WTC11 (cell line): ENCODE measurements around the gene GPR155. TPM values are rescaled to one million over a fixed set of nuclear protein-coding genes. Genes with fewer than 3 reads are reported as not detected.

ENCODE experiments used
- ATAC-seq: fragments of 200-7000 bp; cut with Tn5 transposase; 2 replicates; pipeline ENCODE4 v1.10.0; 2021; ENCODE audit warnings: mild to moderate bottlenecking, moderate library complexity
- CTCF ChIA-PET: fragments of 300-600 bp; sonication (Branson Sonifier 250); formaldehyde crosslinking; loops from one replicate; lab custom pipeline; 2021; ENCODE audit warnings: antibody characterized with exemption; lab: Charles Lee
- POLR2A ChIA-PET: fragments of 350-600 bp; sonication (Branson Sonifier 250); formaldehyde crosslinking; loops from one replicate; lab custom pipeline; 2021; ENCODE audit warnings: antibody characterized with exemption; lab: Charles Lee
- DNase-seq: peaks from one replicate; pipeline ENCODE4 v3.0.0; 2021; ENCODE audit warnings: low spot score
- H3K27ac Mint-ChIP-seq: 2 replicates; pipeline ENCODE4 v1.8.0; 2021; ENCODE audit warnings: mixed read lengths
- H3K27me3 Mint-ChIP-seq: 2 replicates; pipeline ENCODE4 v1.8.0; 2021; ENCODE audit warnings: low read depth, mild to moderate bottlenecking, moderate library complexity, mixed read lengths
- H3K36me3 Mint-ChIP-seq: 2 replicates; pipeline ENCODE4 v1.8.0; 2021; ENCODE audit warnings: mixed read lengths
- H3K4me1 Mint-ChIP-seq: 2 replicates; pipeline ENCODE4 v1.8.0; 2022; ENCODE audit warnings: mixed read lengths
- H3K4me3 Mint-ChIP-seq: 2 replicates; pipeline ENCODE4 v1.8.0; 2021; ENCODE audit warnings: mild to moderate bottlenecking, moderate library complexity, mixed read lengths
- H3K9me3 Mint-ChIP-seq: 2 replicates; pipeline ENCODE4 v1.8.0; 2021; ENCODE audit warnings: mixed read lengths
- CREM ChIP-seq: sonication (generic); formaldehyde crosslinking; IDR thresholded peaks from 2 replicates; pipeline ENCODE4 v1.8.1; 2022; ENCODE audit warnings: mild to moderate bottlenecking, missing genetic modification reagents, moderate library complexity
- GABPB1 ChIP-seq: sonication (generic); formaldehyde crosslinking; IDR thresholded peaks from 2 replicates; pipeline ENCODE4 v1.8.1; 2023; ENCODE audit warnings: mild to moderate bottlenecking, missing genetic modification reagents
- HMGA2 ChIP-seq: fragments of 250-450 bp; sonication (Bioruptor Pico); IDR thresholded peaks from 2 replicates; pipeline ENCODE4 v1.4.0; 2021; ENCODE audit warnings: mild to moderate bottlenecking, moderate library complexity
- JUN ChIP-seq: sonication (generic); formaldehyde crosslinking; IDR thresholded peaks from 2 replicates; pipeline ENCODE4 v1.8.0; 2023; ENCODE audit warnings: mild to moderate bottlenecking, missing genetic modification reagents
- MYBL2 ChIP-seq: sonication (generic); formaldehyde crosslinking; IDR thresholded peaks from 2 replicates; pipeline ENCODE4 v1.8.1; 2023; ENCODE audit warnings: mild to moderate bottlenecking, moderate library complexity, missing genetic modification reagents
- NR2C2 ChIP-seq: sonication (generic); formaldehyde crosslinking; IDR thresholded peaks from 2 replicates; pipeline ENCODE4 v1.8.0; 2022; ENCODE audit warnings: mild to moderate bottlenecking, missing genetic modification reagents
- OVOL2 ChIP-seq: fragments of 250-450 bp; sonication (Bioruptor Pico); IDR thresholded peaks from 2 replicates; pipeline ENCODE4 v1.9.0; 2021; ENCODE audit warnings: mild to moderate bottlenecking, borderline replicate concordance
- SMAD4 ChIP-seq: sonication (generic); formaldehyde crosslinking; IDR thresholded peaks from 2 replicates; pipeline ENCODE4 v1.8.0; 2022; ENCODE audit warnings: mild to moderate bottlenecking, missing genetic modification reagents
- TCF7 ChIP-seq: sonication (generic); formaldehyde crosslinking; IDR thresholded peaks from 2 replicates; pipeline ENCODE4 v1.8.0; 2022; ENCODE audit warnings: mild to moderate bottlenecking, low read depth, missing genetic modification reagents, moderate library complexity
- ZNF263 ChIP-seq: sonication (generic); formaldehyde crosslinking; IDR thresholded peaks from 2 replicates; pipeline ENCODE4 v1.8.1; 2022; ENCODE audit warnings: low read depth, mild to moderate bottlenecking, moderate library complexity, missing genetic modification reagents
- total RNA-seq: library from RNA; stranded (reverse); gene quantifications from 3 replicates; pipeline ENCODE4 v1.2.3, GENCODE V29; 2021
- TF ChIP-seq, protein P1 (sequence below): fragments of 250-450 bp; sonication (Bioruptor Pico); IDR thresholded peaks from 2 replicates; pipeline ENCODE4 v2.1.2; 2022; ENCODE audit warnings: mild to moderate bottlenecking, moderate library complexity
- TF ChIP-seq, protein P2 (sequence below): sonication (generic); formaldehyde crosslinking; IDR thresholded peaks from 2 replicates; pipeline ENCODE4 v1.8.1; 2023; ENCODE audit warnings: mild to moderate bottlenecking, missing genetic modification reagents, moderate library complexity
- TF ChIP-seq, protein P3 (sequence below): sonication (generic); formaldehyde crosslinking; IDR thresholded peaks from 2 replicates; pipeline ENCODE4 v1.8.1; 2023; ENCODE audit warnings: mild to moderate bottlenecking, missing genetic modification reagents
- TF ChIP-seq, protein P4 (sequence below): sonication (generic); formaldehyde crosslinking; IDR thresholded peaks from 2 replicates; pipeline ENCODE4 v1.8.0; 2022; ENCODE audit warnings: mild to moderate bottlenecking, missing genetic modification reagents
- TF ChIP-seq, protein P5 (sequence below): sonication (generic); formaldehyde crosslinking; IDR thresholded peaks from 2 replicates; pipeline ENCODE4 v1.8.1; 2022; ENCODE audit warnings: mild to moderate bottlenecking, moderate library complexity, missing genetic modification reagents
- TF ChIP-seq, protein P6 (sequence below): sonication (generic); formaldehyde crosslinking; IDR thresholded peaks from 2 replicates; pipeline ENCODE4 v1.8.0; 2022; ENCODE audit warnings: missing genetic modification reagents
- TF ChIP-seq, protein P7 (sequence below): sonication (generic); formaldehyde crosslinking; IDR thresholded peaks from 2 replicates; pipeline ENCODE4 v1.8.1; 2023; ENCODE audit warnings: mild to moderate bottlenecking, missing genetic modification reagents, borderline replicate concordance
- TF ChIP-seq, protein P8 (sequence below): sonication (generic); formaldehyde crosslinking; IDR thresholded peaks from 2 replicates; pipeline ENCODE4 v1.8.1; 2022; ENCODE audit warnings: low read depth, missing genetic modification reagents, borderline replicate concordance
- TF ChIP-seq, protein P9 (sequence below): sonication (generic); formaldehyde crosslinking; IDR thresholded peaks from 2 replicates; pipeline ENCODE4 v1.8.1; 2022; ENCODE audit warnings: mild to moderate bottlenecking, missing genetic modification reagents, moderate library complexity, borderline replicate concordance

GPR155 gene
- total RNA-seq, 1 experiment from 2014 or later, result 0.74 TPM

DNA sequence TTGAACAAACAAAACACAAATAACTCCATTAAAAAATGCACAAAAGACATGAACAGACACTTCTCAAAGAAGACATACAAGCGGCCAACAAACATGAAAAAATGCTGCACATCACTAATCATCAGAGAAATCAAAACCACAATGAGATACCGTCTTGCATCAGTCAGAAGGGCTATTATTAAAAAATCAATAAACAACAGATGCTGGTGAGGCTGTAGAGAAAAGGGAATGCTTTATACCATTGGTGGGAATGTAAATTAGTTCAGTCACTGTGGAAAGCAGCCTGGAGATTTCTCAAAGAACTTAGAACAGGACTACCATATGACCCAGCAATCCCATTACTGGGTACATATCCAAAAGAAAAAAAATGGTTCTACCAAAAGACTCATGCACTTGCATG, 37.8 kb downstream of the GPR155 start (continued):
- TF ChIP-seq OVOL2 (CRISPR knock-in tag) (no peak), NR2C2 (CRISPR knock-in tag) (no peak)
- TF ChIP-seq, protein P1, sequence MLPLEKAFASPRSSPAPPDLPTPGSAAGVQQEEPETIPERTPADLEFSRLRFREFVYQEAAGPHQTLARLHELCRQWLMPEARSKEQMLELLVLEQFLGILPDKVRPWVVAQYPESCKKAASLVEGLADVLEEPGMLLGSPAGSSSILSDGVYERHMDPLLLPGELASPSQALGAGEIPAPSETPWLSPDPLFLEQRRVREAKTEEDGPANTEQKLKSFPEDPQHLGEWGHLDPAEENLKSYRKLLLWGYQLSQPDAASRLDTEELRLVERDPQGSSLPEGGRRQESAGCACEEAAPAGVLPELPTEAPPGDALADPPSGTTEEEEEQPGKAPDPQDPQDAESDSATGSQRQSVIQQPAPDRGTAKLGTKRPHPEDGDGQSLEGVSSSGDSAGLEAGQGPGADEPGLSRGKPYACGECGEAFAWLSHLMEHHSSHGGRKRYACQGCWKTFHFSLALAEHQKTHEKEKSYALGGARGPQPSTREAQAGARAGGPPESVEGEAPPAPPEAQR, result no peak

DNA sequence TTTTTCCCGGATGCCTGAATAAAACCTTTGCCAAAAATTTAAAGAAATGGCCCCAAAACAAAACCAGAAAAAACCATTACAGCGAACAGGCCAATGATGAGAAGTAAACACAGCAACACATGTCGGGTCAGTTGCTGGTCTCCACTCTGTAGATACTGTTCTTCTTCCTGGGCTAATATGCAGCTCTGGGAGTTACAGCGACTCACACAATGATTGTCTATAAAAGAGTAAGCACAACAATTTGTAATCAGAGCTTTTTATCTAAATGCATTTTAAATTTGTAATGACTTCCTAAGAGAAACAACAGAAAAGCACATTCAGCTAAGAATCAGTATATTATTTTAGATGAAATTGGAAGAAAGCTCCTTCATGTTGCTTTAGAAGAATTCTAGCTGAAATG, 40.3 kb downstream of the GPR155 start:
- H3K4me3 Mint-ChIP-seq, result no peak overlapping the region
- peaks cover 11% of the 10 kb centered on the region for H3K4me1 Mint-ChIP-seq
- no peaks in the 10 kb centered on the region for H3K9me3 Mint-ChIP-seq
- H3K27me3 Mint-ChIP-seq, result no peaks in the 10 kb centered on the region
- no peaks in the 10 kb centered on the region for H3K36me3 Mint-ChIP-seq
- no peak overlapping the region for H3K27ac Mint-ChIP-seq
- no peak for ATAC-seq
- ChIA-PET POLR2A (no interaction called here), CTCF (interaction anchor here (2.4 to 2.5 kb wide), 2 partner anchors 16 to 100 kb away, joined by 6 to 17 read pairs; no protein-coding TSS in a partner anchor)
- no peak for DNase-seq
- TF ChIP-seq, protein P2, sequence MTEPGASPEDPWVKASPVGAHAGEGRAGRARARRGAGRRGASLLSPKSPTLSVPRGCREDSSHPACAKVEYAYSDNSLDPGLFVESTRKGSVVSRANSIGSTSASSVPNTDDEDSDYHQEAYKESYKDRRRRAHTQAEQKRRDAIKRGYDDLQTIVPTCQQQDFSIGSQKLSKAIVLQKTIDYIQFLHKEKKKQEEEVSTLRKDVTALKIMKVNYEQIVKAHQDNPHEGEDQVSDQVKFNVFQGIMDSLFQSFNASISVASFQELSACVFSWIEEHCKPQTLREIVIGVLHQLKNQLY, result no peak
- TF ChIP-seq, protein P3, sequence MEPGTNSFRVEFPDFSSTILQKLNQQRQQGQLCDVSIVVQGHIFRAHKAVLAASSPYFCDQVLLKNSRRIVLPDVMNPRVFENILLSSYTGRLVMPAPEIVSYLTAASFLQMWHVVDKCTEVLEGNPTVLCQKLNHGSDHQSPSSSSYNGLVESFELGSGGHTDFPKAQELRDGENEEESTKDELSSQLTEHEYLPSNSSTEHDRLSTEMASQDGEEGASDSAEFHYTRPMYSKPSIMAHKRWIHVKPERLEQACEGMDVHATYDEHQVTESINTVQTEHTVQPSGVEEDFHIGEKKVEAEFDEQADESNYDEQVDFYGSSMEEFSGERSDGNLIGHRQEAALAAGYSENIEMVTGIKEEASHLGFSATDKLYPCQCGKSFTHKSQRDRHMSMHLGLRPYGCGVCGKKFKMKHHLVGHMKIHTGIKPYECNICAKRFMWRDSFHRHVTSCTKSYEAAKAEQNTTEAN (CRISPR knock-in tag), result no peak
- TF ChIP-seq, protein P4, sequence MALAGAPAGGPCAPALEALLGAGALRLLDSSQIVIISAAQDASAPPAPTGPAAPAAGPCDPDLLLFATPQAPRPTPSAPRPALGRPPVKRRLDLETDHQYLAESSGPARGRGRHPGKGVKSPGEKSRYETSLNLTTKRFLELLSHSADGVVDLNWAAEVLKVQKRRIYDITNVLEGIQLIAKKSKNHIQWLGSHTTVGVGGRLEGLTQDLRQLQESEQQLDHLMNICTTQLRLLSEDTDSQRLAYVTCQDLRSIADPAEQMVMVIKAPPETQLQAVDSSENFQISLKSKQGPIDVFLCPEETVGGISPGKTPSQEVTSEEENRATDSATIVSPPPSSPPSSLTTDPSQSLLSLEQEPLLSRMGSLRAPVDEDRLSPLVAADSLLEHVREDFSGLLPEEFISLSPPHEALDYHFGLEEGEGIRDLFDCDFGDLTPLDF (CRISPR knock-in tag), result no peak
- TF ChIP-seq, protein P5, sequence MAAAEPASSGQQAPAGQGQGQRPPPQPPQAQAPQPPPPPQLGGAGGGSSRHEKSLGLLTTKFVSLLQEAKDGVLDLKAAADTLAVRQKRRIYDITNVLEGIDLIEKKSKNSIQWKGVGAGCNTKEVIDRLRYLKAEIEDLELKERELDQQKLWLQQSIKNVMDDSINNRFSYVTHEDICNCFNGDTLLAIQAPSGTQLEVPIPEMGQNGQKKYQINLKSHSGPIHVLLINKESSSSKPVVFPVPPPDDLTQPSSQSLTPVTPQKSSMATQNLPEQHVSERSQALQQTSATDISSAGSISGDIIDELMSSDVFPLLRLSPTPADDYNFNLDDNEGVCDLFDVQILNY (CRISPR knock-in tag), result no peak
- TF ChIP-seq ZNF263 (CRISPR knock-in tag) (no peak), MYBL2 (CRISPR knock-in tag) (no peak), HMGA2 (CRISPR knock-in tag) (no peak), GABPB1 (CRISPR knock-in tag) (no peak), TCF7 (CRISPR knock-in tag) (no peak), SMAD4 (CRISPR knock-in tag) (no peak), CREM (no peak), JUN (CRISPR knock-in tag) (no peak)
- TF ChIP-seq, protein P6, sequence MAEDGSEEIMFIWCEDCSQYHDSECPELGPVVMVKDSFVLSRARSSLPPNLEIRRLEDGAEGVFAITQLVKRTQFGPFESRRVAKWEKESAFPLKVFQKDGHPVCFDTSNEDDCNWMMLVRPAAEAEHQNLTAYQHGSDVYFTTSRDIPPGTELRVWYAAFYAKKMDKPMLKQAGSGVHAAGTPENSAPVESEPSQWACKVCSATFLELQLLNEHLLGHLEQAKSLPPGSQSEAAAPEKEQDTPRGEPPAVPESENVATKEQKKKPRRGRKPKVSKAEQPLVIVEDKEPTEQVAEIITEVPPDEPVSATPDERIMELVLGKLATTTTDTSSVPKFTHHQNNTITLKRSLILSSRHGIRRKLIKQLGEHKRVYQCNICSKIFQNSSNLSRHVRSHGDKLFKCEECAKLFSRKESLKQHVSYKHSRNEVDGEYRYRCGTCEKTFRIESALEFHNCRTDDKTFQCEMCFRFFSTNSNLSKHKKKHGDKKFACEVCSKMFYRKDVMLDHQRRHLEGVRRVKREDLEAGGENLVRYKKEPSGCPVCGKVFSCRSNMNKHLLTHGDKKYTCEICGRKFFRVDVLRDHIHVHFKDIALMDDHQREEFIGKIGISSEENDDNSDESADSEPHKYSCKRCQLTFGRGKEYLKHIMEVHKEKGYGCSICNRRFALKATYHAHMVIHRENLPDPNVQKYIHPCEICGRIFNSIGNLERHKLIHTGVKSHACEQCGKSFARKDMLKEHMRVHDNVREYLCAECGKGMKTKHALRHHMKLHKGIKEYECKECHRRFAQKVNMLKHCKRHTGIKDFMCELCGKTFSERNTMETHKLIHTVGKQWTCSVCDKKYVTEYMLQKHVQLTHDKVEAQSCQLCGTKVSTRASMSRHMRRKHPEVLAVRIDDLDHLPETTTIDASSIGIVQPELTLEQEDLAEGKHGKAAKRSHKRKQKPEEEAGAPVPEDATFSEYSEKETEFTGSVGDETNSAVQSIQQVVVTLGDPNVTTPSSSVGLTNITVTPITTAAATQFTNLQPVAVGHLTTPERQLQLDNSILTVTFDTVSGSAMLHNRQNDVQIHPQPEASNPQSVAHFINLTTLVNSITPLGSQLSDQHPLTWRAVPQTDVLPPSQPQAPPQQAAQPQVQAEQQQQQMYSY (CRISPR knock-in tag), result no peak
- TF ChIP-seq, protein P7, sequence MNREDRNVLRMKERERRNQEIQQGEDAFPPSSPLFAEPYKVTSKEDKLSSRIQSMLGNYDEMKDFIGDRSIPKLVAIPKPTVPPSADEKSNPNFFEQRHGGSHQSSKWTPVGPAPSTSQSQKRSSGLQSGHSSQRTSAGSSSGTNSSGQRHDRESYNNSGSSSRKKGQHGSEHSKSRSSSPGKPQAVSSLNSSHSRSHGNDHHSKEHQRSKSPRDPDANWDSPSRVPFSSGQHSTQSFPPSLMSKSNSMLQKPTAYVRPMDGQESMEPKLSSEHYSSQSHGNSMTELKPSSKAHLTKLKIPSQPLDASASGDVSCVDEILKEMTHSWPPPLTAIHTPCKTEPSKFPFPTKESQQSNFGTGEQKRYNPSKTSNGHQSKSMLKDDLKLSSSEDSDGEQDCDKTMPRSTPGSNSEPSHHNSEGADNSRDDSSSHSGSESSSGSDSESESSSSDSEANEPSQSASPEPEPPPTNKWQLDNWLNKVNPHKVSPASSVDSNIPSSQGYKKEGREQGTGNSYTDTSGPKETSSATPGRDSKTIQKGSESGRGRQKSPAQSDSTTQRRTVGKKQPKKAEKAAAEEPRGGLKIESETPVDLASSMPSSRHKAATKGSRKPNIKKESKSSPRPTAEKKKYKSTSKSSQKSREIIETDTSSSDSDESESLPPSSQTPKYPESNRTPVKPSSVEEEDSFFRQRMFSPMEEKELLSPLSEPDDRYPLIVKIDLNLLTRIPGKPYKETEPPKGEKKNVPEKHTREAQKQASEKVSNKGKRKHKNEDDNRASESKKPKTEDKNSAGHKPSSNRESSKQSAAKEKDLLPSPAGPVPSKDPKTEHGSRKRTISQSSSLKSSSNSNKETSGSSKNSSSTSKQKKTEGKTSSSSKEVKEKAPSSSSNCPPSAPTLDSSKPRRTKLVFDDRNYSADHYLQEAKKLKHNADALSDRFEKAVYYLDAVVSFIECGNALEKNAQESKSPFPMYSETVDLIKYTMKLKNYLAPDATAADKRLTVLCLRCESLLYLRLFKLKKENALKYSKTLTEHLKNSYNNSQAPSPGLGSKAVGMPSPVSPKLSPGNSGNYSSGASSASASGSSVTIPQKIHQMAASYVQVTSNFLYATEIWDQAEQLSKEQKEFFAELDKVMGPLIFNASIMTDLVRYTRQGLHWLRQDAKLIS (CRISPR knock-in tag), result no peak
- TF ChIP-seq, protein P8, sequence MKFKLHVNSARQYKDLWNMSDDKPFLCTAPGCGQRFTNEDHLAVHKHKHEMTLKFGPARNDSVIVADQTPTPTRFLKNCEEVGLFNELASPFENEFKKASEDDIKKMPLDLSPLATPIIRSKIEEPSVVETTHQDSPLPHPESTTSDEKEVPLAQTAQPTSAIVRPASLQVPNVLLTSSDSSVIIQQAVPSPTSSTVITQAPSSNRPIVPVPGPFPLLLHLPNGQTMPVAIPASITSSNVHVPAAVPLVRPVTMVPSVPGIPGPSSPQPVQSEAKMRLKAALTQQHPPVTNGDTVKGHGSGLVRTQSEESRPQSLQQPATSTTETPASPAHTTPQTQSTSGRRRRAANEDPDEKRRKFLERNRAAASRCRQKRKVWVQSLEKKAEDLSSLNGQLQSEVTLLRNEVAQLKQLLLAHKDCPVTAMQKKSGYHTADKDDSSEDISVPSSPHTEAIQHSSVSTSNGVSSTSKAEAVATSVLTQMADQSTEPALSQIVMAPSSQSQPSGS (CRISPR knock-in tag), result no peak
- TF ChIP-seq, protein P9, sequence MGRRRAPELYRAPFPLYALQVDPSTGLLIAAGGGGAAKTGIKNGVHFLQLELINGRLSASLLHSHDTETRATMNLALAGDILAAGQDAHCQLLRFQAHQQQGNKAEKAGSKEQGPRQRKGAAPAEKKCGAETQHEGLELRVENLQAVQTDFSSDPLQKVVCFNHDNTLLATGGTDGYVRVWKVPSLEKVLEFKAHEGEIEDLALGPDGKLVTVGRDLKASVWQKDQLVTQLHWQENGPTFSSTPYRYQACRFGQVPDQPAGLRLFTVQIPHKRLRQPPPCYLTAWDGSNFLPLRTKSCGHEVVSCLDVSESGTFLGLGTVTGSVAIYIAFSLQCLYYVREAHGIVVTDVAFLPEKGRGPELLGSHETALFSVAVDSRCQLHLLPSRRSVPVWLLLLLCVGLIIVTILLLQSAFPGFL (CRISPR knock-in tag), result no peak
